HepG2 (cell line): ENCODE measurements around the gene PMM2. TPM values are rescaled to one million over a fixed set of nuclear protein-coding genes. Genes with fewer than 3 reads are reported as not detected.

ENCODE experiments used
- ATAC-seq: fragments of 200-7000 bp; cut with Tn5 transposase; 3 replicates; pipeline ENCODE4 v1.9.1; 2020; ENCODE audit warnings: mild to moderate bottlenecking, moderate library complexity
- BruUV-seq: library from RNA; stranded (reverse); fragments of 400-500 nt; replicated peaks from 2 replicates; lab custom pipeline; 2021; lab: Mats Ljungman, UMichigan
- CTCF ChIA-PET: fragments of 300-600 bp; formaldehyde crosslinking; extraction: SDS; loops from one replicate; lab custom pipeline; 2021; ENCODE audit warnings: low total read pairs, inconsistent platforms, low intra/inter-chr PET ratio; lab: Yijun Ruan, JAX
- POLR2A ChIA-PET: fragments of 350-600 bp; sonication (Branson Sonifier 250); formaldehyde crosslinking; loops from one replicate; lab custom pipeline; 2020; ENCODE audit warnings: antibody characterized with exemption, inconsistent platforms; lab: Yijun Ruan, JAX
- DNase-seq: peaks from one replicate; pipeline ENCODE4 v3.0.0-alpha.2; 2015; ENCODE audit warnings: low spot score
- FAIRE-seq: peaks from 3 replicates; lab custom pipeline; 2011; peaks lifted over from hg19 to GRCh38; lab: Jason Lieb, UNC
- H2AFZ ChIP-seq: one replicate; pipeline ENCODE4 v1.6.1; 2011; ENCODE audit warnings: low read length, inconsistent platforms
- H3K27ac ChIP-seq: fragments of 300-600 bp; 3 replicates; pipeline ENCODE4 v1.8.0; 2011; ENCODE audit warnings: mixed run types, mild to moderate bottlenecking, mixed read lengths, low read length, inconsistent platforms; ENCODE audit not compliant: insufficient read depth; ENCODE audit errors: extremely low read length
- H3K27me3 ChIP-seq, 2 experiments: fragments of 200-600 bp in 1 of 2; 2 replicates in 1 of 2; 3 replicates in 1 of 2; pipeline versions ENCODE4 v1.6.0 to v1.8.0; 2011; ENCODE audit warnings: low read length in 2 of 2, mild to moderate bottlenecking in 2 of 2, moderate library complexity in 2 of 2, inconsistent platforms in 1 of 2; ENCODE audit not compliant: insufficient read depth in 2 of 2, control insufficient read depth in 1 of 2
- H3K36me3 ChIP-seq, 2 experiments: fragments of 200-600 bp in 1 of 2; replicated peaks in 1 of 2; 2 replicates in 1 of 2; 3 replicates in 1 of 2; pipeline versions ENCODE4 v1.5.1 to v1.8.0; 2011; ENCODE audit warnings: low read length in 2 of 2, inconsistent platforms in 1 of 2; ENCODE audit not compliant: insufficient read depth in 2 of 2, control insufficient read depth in 1 of 2
- H3K4me1 ChIP-seq: 2 replicates; pipeline ENCODE4 v1.5.1; 2012; ENCODE audit warnings: low read length, inconsistent platforms; ENCODE audit not compliant: insufficient read depth
- H3K4me2 ChIP-seq: 2 replicates; pipeline ENCODE4 v1.6.0; 2011; ENCODE audit warnings: low read depth, low read length, inconsistent platforms
- H3K4me3 ChIP-seq, 3 experiments: fragments of 200-600 bp in 1 of 3; sonication (generic), shearing (Covaris generic) in 1 of 3; replicated peaks in 1 of 3; 2 replicates each; pipeline ENCODE4 v1.5.1; 2011 to 2016; ENCODE audit warnings: low read length in 3 of 3, inconsistent platforms in 2 of 3, low read depth in 2 of 3, mild to moderate bottlenecking in 2 of 3, control low read depth in 1 of 3, mixed read lengths in 1 of 3; ENCODE audit not compliant: insufficient read depth in 1 of 3
- H3K79me2 ChIP-seq: one replicate; pipeline ENCODE4 v1.6.1; 2011; ENCODE audit warnings: low read length, inconsistent platforms; ENCODE audit not compliant: insufficient read depth
- H3K9ac ChIP-seq: 2 replicates; pipeline ENCODE4 v1.6.0; 2011; ENCODE audit warnings: mild to moderate bottlenecking, low read depth, low read length, inconsistent platforms; ENCODE audit not compliant: insufficient read depth
- H3K9me3 ChIP-seq: 2 replicates; pipeline ENCODE4 v1.5.1; 2012; ENCODE audit warnings: mild to moderate bottlenecking, low read length
- H4K20me1 ChIP-seq: 2 replicates; pipeline ENCODE4 v1.6.0; 2011; ENCODE audit warnings: inconsistent platforms, mild to moderate bottlenecking, low read length, moderate library complexity; ENCODE audit not compliant: insufficient read depth
- AKAP8 ChIP-seq: sonication (generic); formaldehyde crosslinking; IDR thresholded peaks from 2 replicates; pipeline ENCODE4 v1.5.1; 2020; ENCODE audit warnings: mild to moderate bottlenecking, missing genetic modification reagents
- BORCS8-MEF2B ChIP-seq: sonication (generic); formaldehyde crosslinking; IDR thresholded peaks from 2 replicates; pipeline ENCODE4 v1.8.0; 2022; ENCODE audit warnings: mild to moderate bottlenecking, missing genetic modification reagents
- CHD2 ChIP-seq: IDR thresholded peaks from 2 replicates; pipeline ENCODE4 v1.6.1; 2011; ENCODE audit warnings: low read depth, low read length, improper control_type of control experiment
- HDAC2 ChIP-seq: sonication (generic); formaldehyde crosslinking; IDR thresholded peaks from 2 replicates; pipeline ENCODE4 v1.4.0; 2020; ENCODE audit warnings: missing genetic modification reagents
- MTA1 ChIP-seq: sonication (generic); formaldehyde crosslinking; IDR thresholded peaks from 2 replicates; pipeline ENCODE4 v1.4.0; 2020; ENCODE audit warnings: missing genetic modification reagents, mild to moderate bottlenecking, borderline replicate concordance
- PAF1 ChIP-seq: IDR thresholded peaks from 2 replicates; pipeline ENCODE4 v1.6.1; 2016; ENCODE audit warnings: missing genetic modification reagents, missing compliant biosample characterization
- PHF20 ChIP-seq: sonication (generic); formaldehyde crosslinking; IDR thresholded peaks from 2 replicates; pipeline ENCODE4 v1.5.0; 2020; ENCODE audit warnings: mild to moderate bottlenecking, missing genetic modification reagents
- POLR2A ChIP-seq, 2 experiments: IDR thresholded peaks; 2 replicates each; pipeline ENCODE4 v1.6.1; 2011; ENCODE audit warnings: low read depth in 2 of 2, low read length in 2 of 2, mild to moderate bottlenecking in 1 of 2, moderate library complexity in 1 of 2; ENCODE audit not compliant: insufficient read depth in 1 of 2
- SALL1 ChIP-seq: sonication (generic); formaldehyde crosslinking; IDR thresholded peaks from 2 replicates; pipeline ENCODE4 v1.8.0; 2022; ENCODE audit warnings: mild to moderate bottlenecking, missing genetic modification reagents
- SP1 ChIP-seq, 2 experiments: fragments of 450-650 bp in 1 of 2; sonication (generic) in 1 of 2; formaldehyde crosslinking in 1 of 2; IDR thresholded peaks; 2 replicates each; pipeline versions ENCODE4 v1.4.0 to v1.6.1; 2016 to 2020; ENCODE audit warnings: missing genetic modification reagents in 1 of 2
- ZBTB7B ChIP-seq: sonication (generic); formaldehyde crosslinking; IDR thresholded peaks from 2 replicates; pipeline ENCODE4 v1.4.0; 2020; ENCODE audit warnings: missing genetic modification reagents
- ZC3H13 ChIP-seq: sonication (generic); formaldehyde crosslinking; IDR thresholded peaks from 2 replicates; pipeline ENCODE4 v1.8.1; 2023; ENCODE audit warnings: mild to moderate bottlenecking, missing genetic modification reagents, moderate library complexity
- ZFP36L1 ChIP-seq: sonication (generic); formaldehyde crosslinking; IDR thresholded peaks from 2 replicates; pipeline ENCODE4 v1.8.0; 2022; ENCODE audit warnings: mild to moderate bottlenecking, missing genetic modification reagents, moderate library complexity
- ZFX ChIP-seq: sonication (generic); formaldehyde crosslinking; IDR thresholded peaks from 2 replicates; pipeline ENCODE4 v1.4.0; 2020; ENCODE audit warnings: mild to moderate bottlenecking, low read depth, missing genetic modification reagents, moderate library complexity
- ZNF24 ChIP-seq: fragments of 450-650 bp; IDR thresholded peaks from 2 replicates; pipeline ENCODE4 v1.6.1; 2017; ENCODE audit warnings: antibody characterized with exemption, mild to moderate bottlenecking
- ZNF296 ChIP-seq: sonication (generic); formaldehyde crosslinking; conservative IDR thresholded peaks from 2 replicates; pipeline ENCODE4 v1.5.0; 2020; ENCODE audit warnings: mild to moderate bottlenecking, missing genetic modification reagents
- ZNF501 ChIP-seq: sonication (generic); formaldehyde crosslinking; IDR thresholded peaks from 2 replicates; pipeline ENCODE4 v1.5.1; 2020; ENCODE audit warnings: mild to moderate bottlenecking, moderate library complexity, missing genetic modification reagents
- ZNF543 ChIP-seq: sonication (generic); formaldehyde crosslinking; IDR thresholded peaks from 2 replicates; pipeline ENCODE4 v1.4.0; 2020; ENCODE audit warnings: mild to moderate bottlenecking, missing genetic modification reagents
- ZSCAN25 ChIP-seq: sonication (generic); formaldehyde crosslinking; IDR thresholded peaks from 2 replicates; pipeline ENCODE4 v1.8.0; 2022; ENCODE audit warnings: mild to moderate bottlenecking, missing genetic modification reagents
- WGBS: methylation state at CpG from one replicate; pipeline ENCODE4 v1.1.6; 2017; ENCODE audit warnings: low lambda C conversion rate; 5-methylcytosine and 5-hydroxymethylcytosine counted together
- in situ Hi-C: cut with HindIII; loops from 2 replicates; pipeline ENCODE4 v1.10.0; 2017; ENCODE audit warnings: low pct_unique_long_range_greater_than_20kb; ENCODE audit not compliant: extremely low pct_ligation_motif_present
- intact Hi-C: fragments of 100-400 bp; cut with micrococcal nuclease; formaldehyde crosslinking; loops from one replicate; pipeline ENCODE4 v1.10.0; 2022; ENCODE audit not compliant: unreplicated experiment
- polyA plus RNA-seq, 8 experiments: library from polyadenylated mRNA; depleted of rRNA in 3 of 8; stranded (reverse) in 7 of 8; unstranded in 1 of 8; fragments of >200 nt; fragmentation: Illumina TruSeq in 4 of 8; extraction: Trizol in 4 of 8; gene quantifications; 2 replicates each; pipeline versions ENCODE4 v1.2.1 to v1.2.3, GENCODE V29; 2011 to 2016; ENCODE audit warnings: low read depth in 4 of 8, missing spikeins in 1 of 8, mixed read lengths in 1 of 8; ENCODE audit not compliant: insufficient read depth in 1 of 8
- total RNA-seq, 5 experiments: library from RNA; depleted of rRNA; stranded (reverse); fragments of >200 nt; fragmentation: Illumina TruSeq; extraction: Trizol; gene quantifications; 2 replicates each; pipeline ENCODE4 v1.2.3, GENCODE V29; 2016; ENCODE audit warnings: low read depth in 1 of 5
- TF ChIP-seq, protein P1 (sequence below): sonication (generic); formaldehyde crosslinking; IDR thresholded peaks from 2 replicates; pipeline ENCODE4 v1.8.0; 2022; ENCODE audit warnings: missing genetic modification reagents, low read depth, mild to moderate bottlenecking, borderline replicate concordance

PMM2 gene
- total and polyA plus RNA-seq, 2 of the 13 experiments (the other 11 are each of a cell fraction or from before 2014, with no cell fraction given) = 52.2 to 93.7 TPM

DNA sequence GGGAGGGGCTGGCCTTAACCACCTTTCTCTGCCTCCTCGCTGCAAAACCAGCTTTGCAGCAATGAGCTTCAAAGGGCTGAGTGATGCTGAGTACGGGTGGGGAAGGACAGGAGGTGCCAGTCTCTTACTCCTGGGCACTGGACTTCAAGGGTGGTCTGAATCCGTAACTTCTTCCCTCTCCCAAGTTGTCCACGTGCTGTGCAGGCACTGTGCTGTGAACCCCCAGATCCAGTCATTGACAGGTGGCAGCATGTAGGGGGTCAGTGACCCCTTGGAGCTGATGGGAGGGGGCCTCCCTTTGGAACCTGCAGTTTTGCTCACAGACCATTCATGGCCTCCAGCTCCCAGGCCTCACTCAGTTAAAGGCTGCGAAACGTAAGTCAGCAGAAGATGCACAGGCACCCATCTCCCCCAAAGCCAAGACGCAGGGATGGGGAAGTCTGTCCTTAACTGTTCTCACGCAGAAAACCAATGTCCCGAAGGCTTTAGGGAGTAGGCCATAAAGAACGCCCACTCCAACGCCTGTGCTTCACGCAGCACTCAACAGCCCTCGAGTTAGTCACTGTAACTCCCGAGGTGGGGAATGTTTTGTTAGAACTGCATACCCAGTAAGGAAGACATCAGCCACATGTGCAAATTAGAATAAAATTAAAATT lies 92.4 kb downstream of the PMM2 start:
- Histone ChIP-seq H3K27ac (no peak overlapping the region), H3K79me2 (no peaks in the 10 kb centered on the region), H4K20me1 (no peaks in the 10 kb centered on the region), H3K9me3 (no peaks in the 10 kb centered on the region), H3K9ac (no peak overlapping the region), H3K4me3 (no peak overlapping the region), H2AFZ (no peak overlapping the region), H3K36me3 (peaks cover 43 to 45% of the 10 kb centered on the region in 2 experiments), H3K4me2 (no peak overlapping the region), H3K27me3 (no peaks in the 10 kb centered on the region), H3K4me1 (peaks cover 18% of the 10 kb centered on the region)
- FAIRE-seq (no peak), DNase-seq (no peak), ATAC-seq (no peak)
- in situ Hi-C loops (loop anchor here (25.0 kb wide), 1 partner anchor 228 kb away; the partner anchor contains the start of gene ABAT), intact Hi-C loops (no loop called here)
- WGBS = 93% methylated on average over 14 of the region's 14 CpGs
- ChIA-PET CTCF (no interaction called here), POLR2A (interaction anchor here (1.7 to 14.5 kb wide), 2 partner anchors 22 to 119 kb away, joined by 4 to 235 read pairs; partner anchors contain the start of gene CARHSP1)
- BruUV-seq = no TSS peak
- TF ChIP-seq, protein P1, sequence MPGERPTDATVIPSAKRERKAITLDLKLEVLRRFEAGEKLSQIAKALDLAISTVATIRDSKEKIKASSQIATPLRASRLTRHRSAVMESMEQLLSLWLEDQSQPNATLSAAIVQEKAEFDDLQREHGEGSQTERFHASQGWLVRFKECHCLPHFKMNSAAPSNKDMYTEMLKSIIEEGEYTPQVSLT (CRISPR knock-in tag) = no peak
- TF ChIP-seq SP1 (IDR thresholded peaks at IDR 0.05) = no peak
- TF ChIP-seq SP1 (CRISPR knock-in tag; IDR thresholded peaks at IDR 0.05) = 0 out of 2 replicates have a peak, but pooled peaks have one; percentile 20
- no peak for TF ChIP-seq ZNF296 (CRISPR knock-in tag)
- TF ChIP-seq SALL1 (CRISPR knock-in tag) = 0 out of 2 replicates have a peak, but pooled peaks have one; percentile 25
- TF ChIP-seq ZNF24 = no peak
- peak; percentile 60; the same call in 1 of the 2 replicates for TF ChIP-seq PAF1 (CRISPR knock-in tag)
- TF ChIP-seq ZNF501 (CRISPR knock-in tag) = peak; percentile 30; the same call in 1 of the 2 replicates
- TF ChIP-seq ZFX (CRISPR knock-in tag) = 0 out of 2 replicates have a peak, but pooled peaks have one; percentile 10
- TF ChIP-seq ZSCAN25 = 0 out of 2 replicates have a peak, but pooled peaks have one; percentile 26
- 0 out of 2 replicates have a peak, but pooled peaks have one; percentile 13 for TF ChIP-seq ZBTB7B (CRISPR knock-in tag)
- TF ChIP-seq PHF20 = 0 out of 2 replicates have a peak, but pooled peaks have one; percentile 10
- 0 out of 2 replicates have a peak, but pooled peaks have one; percentile 13 for TF ChIP-seq ZNF543
- TF ChIP-seq POLR2A (IDR thresholded peaks at IDR 0.05; ENCODE audit: insufficient read depth in 1 of 2, low read depth in 2 of 2, low read length in 2 of 2) = no peak; a peak in 1 of 4 replicates
- 0 out of 2 replicates have a peak, but pooled peaks have one; percentile 36 for TF ChIP-seq MTA1 (CRISPR knock-in tag)
- TF ChIP-seq HDAC2 (CRISPR knock-in tag) = no peak
- TF ChIP-seq ZC3H13 = peak; percentile 50; the same call in 1 of the 2 replicates
- peak; percentile 7; the same call in 1 of the 2 replicates for TF ChIP-seq CHD2
- no peak for TF ChIP-seq ZFP36L1 (CRISPR knock-in tag)
- TF ChIP-seq AKAP8 (CRISPR knock-in tag) = peak; percentile 59; the same call in 1 of the 2 replicates
- no peak for TF ChIP-seq BORCS8-MEF2B (CRISPR knock-in tag)
